HG03039 (cell line): ENCODE measurements around the gene CELA3A.
"Not testable (repeated sequence)": the region's sequence is repeated elsewhere in the genome, so short reads cannot be mapped to it uniquely, and the experiment has no call there.

Experiments
- ATAC-seq: cut with Tn5 transposase; IDR thresholded peaks from one replicate; pipeline ENCODE4 v1.9.1; 2021; ENCODE audit warnings: mild to moderate bottlenecking, moderate library complexity; ENCODE audit not compliant: unreplicated experiment

Gene CELA3A, protein sequence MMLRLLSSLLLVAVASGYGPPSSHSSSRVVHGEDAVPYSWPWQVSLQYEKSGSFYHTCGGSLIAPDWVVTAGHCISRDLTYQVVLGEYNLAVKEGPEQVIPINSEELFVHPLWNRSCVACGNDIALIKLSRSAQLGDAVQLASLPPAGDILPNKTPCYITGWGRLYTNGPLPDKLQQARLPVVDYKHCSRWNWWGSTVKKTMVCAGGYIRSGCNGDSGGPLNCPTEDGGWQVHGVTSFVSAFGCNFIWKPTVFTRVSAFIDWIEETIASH

DNA sequence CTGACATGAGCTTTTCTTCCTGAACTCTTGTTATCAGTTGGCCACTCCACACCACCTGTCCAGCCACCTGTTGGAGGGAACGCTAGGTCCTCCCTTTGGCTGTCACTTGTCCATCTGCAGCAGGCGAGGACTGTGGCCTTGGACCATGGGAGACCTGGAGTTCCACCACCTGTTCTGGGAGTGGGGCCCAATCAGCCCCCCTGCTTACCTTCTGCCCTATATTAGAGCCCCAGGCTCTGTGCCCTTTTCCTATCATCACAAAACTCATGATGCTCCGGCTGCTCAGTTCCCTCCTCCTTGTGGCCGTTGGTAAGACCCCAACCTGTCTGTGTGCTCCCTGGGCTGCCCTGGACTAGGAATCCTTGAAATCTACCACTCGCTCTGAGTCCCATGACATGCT, at the start of gene CELA3A:
CELA3A (plus strand) TSS at position 249 of the 400 bp plus-strand sequence; CDS start at position 267, 18 bp downstream.
- ATAC-seq: no peak

DNA sequence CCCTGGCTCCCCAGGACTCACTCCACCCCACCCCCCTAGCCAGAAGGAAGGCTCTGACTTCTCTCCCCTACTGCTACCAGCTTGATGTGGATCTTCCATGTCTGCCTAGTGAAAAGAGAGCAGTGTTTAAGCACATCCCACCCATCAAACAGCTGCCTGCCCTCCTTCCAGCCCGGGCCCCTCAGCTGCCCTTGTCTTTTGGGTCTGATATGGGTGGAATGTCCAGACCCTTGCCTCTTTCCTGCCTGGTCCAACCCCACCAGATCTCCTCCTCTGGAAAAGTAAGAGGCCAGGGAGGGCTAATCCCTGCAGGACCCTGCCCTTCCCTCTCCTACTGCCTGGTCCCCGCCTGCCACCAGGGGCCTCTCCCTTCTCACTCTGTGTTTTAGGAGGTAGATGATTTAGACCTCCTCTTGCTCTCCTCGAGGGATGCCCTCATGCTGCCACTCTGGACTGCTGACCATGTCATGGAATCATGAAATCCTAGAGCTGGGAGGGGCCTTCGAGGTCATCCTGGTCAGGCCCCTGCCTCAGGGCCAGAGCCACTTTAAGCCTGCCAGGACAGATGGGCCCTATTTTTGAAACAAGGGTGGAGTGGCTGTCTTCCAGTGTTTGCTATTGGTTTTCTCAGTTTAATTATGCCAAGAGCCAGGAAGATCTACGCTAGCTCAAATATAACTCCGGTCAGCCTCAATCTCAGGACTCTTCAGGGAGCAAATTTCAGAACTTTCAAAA, 48.5 kb upstream of the CELA3A start:
- ATAC-seq: no peak

DNA sequence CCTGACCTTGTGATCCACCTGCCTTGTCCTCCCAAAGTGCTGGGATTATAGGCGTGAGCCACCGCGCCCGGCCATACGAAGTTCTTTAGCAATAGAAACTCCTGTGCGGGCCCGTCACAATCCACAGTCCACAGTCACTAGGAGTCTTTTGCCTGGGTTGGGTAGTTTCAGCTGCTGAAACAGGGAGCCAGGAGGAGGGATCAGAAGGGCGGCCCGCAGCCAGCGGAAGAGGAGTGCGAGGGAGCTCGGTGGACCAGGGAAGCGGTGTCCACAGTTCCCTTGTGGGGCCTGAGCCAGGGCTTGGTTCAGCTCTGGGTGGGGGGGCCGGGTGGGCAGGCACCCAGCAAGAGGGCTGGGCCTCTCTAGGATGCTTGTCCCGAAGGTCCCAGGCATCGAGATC, 46.4 kb upstream of the CELA3A start:
- ATAC-seq: no peak

DNA sequence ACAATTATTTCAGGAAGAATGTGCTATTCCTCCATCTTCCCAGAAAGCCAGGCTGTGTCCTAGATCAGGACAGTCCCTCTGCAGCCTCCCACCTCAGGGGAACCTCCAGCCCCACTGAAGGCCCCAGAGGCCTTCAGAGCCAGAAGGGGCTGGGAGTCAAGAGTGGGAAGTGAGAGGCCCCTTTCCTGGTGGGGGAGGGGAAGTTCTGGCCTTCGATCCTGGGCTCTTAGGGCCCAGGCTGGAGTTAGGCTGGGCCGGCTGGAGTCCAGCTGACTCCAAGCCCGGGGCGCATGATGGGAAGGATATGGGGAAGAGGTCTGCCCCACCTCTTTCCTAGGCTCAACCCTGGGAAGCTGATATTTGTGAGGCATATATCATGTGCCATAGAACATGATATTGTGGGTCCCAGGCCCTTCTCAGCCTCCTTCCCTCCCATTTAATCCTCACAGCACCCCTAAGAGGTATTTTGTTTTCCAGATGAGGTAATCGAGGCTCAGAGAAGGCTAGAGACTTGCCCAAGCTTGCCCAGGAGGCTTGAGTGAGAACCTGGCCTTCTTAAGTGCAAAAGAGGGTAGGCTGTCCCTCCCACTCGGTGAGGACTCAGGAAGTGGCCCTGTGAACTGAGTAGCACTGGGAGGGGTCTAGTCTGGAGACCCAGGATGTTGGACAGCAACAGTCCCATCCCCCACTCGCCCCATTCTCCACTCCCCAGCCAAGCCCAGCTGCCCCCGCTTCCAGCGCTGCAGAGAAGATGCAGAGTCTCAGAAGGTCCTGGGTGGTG, 45.8 kb upstream of the CELA3A start:
- ATAC-seq: no peak

DNA sequence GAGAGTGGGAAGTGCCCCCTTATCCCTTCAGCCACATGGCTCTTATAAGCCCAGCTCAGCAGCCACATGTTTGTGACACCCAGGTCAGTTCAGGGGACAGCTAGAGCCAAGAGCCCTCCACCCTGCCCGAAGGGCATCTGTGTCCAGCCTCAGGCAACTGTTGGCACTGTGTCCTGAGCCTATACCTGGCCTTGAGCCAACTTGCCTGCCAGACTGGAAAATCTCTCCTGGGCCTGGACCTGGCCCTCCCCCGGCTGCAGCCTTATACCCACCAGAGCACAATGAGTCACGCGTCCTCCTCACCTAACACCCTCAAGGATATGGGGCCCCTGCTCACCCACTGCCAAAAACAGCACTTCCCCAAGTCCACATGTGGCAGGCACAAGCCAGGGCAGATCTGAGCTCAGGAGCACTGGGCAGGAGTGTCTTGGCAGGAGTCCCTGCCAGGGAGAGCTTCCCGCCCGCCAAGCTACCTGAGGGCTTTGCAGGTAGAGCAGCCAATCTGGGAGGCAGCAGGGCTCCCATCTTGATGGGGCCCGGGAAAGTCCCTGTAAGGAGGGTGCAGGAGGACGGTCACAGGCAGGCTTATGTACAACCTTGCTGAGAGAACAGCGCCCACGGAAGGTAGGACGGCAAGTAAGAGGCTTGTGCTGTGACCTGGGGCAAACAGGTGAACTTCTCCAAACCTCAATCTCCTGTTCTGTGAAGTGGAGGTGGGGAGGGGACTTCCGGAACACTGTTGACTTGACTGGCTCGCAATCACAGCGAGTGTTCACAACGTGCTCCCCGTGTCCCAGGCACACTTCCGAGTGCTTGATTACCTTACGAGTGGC, 44.5 kb upstream of the CELA3A start:
- no peak for ATAC-seq

DNA sequence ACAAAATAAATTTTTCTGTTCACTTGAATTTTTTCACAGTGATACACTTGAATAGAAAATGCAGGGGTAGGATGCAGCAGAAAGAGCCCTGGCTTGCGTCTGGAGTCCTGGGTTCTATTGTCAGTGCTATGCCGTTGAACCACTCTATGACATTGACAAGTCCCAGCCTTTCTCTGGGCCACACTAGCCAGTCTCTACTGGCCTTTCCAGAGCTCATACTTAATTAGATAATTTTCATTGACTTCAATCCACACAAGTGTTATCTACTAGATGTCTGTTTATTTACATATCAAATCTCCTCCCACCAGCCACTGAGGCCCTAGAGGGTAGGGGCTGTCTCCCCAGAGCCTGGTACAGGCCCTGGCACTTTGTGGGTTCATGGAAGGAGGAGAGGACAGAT, 40.1 kb upstream of the CELA3A start:
- ATAC-seq: no peak

DNA sequence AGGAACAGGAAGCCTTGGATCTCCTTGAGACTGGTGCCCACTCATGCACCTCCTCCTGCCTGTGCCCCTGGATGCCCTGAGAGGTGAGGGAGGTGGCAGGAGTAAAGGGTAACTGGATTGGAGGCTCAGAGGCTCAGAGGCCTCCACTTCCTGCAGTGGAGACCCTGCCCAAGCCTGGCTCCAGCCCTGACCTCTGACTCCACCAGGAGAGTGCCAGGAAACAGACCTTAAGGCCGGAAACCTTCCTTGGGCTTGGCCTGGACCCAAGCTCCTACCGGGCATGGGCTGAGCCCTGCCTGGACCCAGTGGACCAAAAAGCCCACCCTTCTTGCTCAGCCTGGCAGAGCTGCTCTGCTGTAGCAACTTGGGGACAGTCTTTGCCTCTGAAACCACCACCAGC, 39.7 kb upstream of the CELA3A start:
- ATAC-seq: no peak

DNA sequence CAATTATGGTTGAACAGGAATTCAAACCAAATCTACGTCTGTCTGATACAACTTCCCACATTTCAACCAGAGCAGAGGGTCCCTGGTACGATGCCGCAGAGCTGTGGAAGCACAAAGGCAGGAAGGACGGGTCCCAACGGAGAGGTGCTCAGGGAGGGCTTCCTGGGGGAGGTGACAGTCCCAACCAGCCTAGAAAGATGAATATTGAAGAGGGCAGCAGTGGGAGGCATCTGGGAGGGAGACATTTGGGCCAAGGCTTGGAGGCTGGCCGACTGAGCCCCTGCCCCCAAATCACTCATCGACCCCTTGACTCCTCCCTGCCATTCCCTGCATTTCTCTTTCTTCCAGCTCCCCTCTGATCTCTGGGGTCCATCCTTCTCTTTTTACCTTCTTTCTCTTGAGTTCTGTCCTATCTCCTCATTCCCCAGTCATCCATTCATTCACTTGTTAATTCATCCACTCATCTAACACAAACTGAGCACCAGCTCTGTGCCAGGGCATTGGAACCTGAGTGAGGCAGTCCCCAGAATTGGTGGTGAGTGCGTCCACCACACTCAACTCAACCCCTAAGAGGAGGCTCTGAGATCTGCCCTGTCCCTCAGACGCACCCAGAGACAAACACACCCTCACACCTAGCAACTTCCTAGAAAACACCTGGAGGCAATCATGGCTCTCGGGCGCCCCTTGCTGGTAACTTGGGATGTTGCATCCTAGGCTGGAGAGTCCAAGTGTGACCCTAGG, 37.8 kb upstream of the CELA3A start:
- no peak for ATAC-seq

DNA sequence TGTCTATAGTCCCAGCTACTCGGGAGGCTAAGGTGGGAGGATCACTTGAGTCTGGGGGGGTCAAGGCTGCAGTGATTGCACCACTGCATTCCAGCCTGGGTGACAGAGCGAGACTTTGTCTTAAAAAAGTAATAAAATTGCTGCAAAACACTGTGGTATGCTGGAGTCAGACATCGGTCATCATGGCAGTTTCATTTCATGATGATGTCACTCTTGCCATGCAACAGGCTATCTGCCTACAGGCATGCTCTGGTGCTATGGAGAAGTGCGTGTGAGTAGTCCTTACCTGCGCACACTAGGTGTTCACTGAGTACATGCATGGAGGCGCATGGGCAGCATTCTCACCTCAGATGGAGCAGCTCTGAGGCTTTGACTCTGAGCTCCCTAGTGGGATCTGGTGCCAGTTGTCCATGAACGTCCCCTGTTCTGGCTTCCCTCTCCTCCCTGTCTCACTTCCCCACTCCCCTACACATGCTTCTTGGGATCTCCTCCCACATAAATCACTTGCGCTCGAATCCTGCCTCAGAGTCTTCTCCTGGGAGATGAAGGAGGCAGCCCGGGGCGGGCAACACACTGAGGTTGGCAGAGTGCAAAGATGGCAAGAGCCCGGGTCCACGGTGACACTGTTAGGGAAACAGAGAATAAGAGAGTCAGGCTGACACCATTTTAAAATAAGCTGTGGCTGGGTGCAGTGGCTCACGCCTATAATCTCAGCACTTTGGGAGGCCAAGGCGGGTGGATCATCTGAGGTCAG, 35.0 kb upstream of the CELA3A start:
- no peak for ATAC-seq

DNA sequence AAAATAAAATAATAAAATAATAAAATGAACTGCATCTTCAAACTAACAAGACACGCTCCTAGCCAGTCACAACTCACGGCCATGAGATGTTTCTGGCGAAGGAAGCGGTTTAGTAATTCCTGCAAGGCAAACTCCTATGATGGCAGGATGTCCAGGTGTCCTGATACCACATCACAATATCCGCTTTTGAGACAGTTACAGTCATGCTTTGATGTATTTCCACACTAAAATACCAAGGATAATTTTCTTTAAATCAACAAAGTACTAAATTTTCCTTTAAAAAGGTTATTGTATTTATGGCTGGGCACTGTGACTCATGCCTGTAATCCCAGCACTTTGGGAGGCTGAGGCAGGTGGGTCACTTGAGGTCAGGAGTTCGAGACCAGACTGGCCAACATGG, 34.2 kb upstream of the CELA3A start:
- ATAC-seq: not testable (repeated sequence)

DNA sequence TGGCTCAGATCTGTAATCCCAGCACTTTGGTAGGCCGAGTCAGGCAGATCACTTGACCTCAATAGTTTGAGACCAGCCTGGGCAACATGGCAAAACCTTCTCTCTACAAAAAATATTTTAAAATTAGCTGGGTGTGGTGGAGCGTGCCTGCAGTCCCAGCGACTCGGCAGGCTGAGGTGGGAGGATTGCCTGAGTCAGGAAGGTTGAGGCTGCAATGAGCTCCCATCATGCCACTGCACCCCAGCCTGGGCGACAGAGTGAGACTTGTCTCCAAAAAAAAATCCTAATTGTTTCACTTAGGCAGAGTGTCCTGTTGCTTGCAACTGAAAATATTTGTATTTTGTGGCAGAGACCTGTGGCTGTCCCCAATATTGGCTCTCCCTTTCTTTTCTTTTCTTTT, 32.4 kb upstream of the CELA3A start:
- ATAC-seq: not testable (repeated sequence)

DNA sequence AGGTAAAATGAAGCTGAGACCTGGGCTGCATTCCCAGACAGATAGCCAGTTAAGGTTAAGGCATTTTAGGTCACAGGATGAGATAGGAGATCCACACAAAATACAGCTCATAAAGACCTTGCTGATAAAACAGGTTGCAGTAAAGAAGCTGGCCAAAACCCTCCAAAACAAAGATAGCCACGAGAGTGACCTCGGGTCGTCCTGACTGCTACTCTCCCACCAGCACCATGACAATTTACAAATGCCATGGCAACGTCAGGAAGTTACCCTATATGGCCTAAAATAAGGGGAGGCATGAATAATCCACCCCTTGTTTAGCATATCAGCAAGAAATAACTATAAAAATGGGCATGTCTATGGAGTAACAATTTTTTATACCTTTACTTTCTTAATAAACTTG, 30.9 kb upstream of the CELA3A start:
- not testable (repeated sequence) for ATAC-seq

DNA sequence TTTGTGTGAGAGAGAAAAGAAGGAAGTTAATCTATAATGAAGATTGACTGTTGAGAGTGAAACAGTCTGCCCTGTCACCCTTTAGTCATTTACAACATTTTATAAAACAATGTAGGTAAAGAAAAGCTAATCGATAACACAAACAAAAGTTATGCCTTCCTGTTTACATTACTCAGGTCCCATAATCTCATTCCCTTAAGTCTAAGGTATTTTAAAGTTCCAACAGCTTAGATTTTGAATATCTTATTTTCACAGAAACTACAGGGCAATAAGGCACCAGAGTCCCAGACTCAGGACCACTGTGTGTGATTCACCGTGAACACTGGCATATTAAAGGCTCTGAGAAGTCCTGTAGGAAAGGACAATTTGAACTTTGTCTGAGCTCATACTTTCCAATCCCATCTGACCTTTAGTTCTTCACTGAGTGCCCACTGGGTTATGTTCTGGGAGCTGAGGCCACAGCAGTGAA, 28.4 kb upstream of the CELA3A start:
- not testable (repeated sequence) for ATAC-seq

DNA sequence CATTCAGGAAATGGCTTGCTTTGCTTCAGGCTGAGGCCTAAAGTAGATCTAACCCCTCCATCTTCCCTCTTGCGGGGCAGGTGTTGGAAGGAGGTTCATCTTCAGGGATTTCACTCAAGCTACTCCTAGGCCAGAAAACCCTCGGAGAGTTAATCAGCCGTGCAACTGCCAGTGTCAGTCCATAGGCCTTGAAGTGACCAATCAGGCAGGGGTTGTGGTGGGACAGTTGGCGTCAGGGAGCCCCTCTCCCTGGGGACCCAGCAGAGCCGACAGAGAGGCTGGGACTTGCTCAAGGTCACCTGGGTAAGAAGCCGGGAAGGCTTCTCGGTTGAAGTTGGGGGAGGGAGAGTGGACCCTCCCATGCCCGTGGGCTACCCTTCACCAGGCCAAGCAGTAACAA, 27.5 kb upstream of the CELA3A start:
- ATAC-seq: not testable (repeated sequence)

DNA sequence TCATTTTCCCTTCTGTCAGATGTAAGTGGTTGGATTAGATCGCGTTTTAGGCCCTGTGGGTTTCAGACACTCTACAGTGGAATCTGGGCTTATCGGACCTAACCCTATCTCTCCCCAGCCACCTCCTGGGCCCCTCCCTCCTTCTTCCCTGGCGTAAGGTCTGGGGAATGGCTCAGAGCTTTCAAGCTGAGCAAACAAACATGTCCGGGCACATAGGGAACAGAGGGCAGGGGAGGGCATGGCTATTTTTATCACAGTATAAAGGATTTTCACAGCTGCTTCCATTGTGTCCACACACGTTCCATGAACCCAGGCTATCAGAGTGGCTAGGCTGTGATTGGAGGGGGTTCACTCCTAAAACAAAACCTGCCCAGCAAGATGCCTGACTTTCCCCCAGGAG, 26.8 kb upstream of the CELA3A start:
- not testable (repeated sequence) for ATAC-seq

DNA sequence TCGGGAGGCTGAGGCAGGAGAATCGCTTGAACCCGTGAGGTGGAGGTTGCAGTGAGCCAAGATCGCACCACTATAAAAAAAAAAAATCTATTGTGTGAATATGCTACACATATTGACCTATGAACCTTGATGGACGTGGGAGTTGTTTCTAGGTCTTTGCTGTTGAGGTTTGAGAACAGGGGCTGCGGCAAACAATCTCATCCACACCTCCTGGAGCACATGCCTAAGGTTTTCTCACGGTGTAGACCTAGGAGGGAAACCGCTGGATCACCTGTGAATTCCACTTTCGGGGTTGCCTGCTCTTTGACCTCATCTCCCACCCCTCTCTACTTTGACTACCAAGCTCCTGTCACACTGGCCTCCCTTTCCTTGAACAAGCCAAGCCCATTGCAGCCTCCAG, 26.2 kb upstream of the CELA3A start:
- not testable (repeated sequence) for ATAC-seq

DNA sequence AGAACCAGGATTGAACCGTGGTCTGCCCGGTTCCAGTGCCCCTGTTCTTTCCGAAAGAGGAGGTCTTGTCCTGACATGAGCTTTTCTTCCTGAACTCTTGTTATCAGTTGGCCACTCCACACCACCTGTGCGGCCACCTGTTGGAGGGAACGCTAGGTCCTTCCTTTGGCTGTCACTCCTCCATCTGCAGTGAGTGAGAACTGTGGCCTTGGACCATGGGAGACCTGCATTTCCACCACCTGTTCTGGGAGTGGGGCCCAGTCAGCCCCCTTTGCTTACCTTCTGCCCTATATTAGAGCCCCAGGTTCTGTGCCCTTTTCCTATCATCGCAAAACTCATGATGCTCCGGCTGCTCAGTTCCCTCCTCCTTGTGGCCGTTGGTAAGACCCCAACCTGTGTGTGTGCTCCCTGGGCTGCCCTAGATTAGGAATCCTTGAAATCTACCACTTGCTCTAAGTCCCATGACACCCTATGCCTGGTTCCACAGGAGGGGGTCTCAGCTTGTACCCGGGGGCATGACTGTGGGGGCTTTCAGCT, 24.7 kb upstream of the CELA3A start, which contains the start of gene CELA3B:
CELA3B (plus strand) TSS at position 320 of the 537 bp plus-strand sequence; CDS start at position 338, 18 bp downstream.
- not testable (repeated sequence) for ATAC-seq

DNA sequence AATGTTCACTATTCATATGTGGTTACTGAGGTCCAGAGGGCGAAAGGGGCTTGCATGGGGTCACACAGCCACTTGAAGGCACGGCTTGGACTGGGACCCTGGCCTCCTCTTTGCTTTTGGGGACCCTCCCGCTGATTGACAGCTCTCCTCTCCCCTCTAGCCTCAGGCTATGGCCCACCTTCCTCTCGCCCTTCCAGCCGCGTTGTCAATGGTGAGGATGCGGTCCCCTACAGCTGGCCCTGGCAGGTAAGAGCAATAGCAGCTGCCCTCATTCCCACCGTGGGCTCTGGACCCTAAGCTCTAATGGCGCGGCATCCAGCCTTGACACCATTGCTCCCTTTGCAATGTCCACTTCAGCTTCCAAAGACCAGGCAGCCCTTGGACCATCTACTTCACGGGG, 23.2 kb upstream of the CELA3A start:
- not testable (repeated sequence) for ATAC-seq
